ENCODE measurements around the gene CDS2.
A peak's percentile ranks its signal among the peaks of the same experiment; 100 is the strongest.

CDS2 gene

GRCh38 chr20:5198651-5198924, 71.8 kb downstream of the CDS2 start:
- Histone ChIP-seq H3K36me3 (ENCODE audit: control insufficient read depth, insufficient read depth, low read length) (peaks cover 6% of the 10 kb centered on the region), H3K27me3 (replicated peaks; ENCODE audit: control insufficient read depth, insufficient read depth, low read length) (no peaks in the 10 kb centered on the region), H3K4me3 (replicated peaks; ENCODE audit: low read depth, low read length) (no peak overlapping the region)
- no peak for DNase-seq (ENCODE audit: extremely low read depth, insufficient read length)
- no peak for TF ChIP-seq CTCF (IDR thresholded peaks at IDR 0.05; ENCODE audit: insufficient read depth, low read length, poor library complexity, severe bottlenecking)

GRCh38 chr20:5203380-5203779, 76.6 kb downstream of the CDS2 start:
- no peak for TF ChIP-seq CTCF (IDR thresholded peaks at IDR 0.05; ENCODE audit: insufficient read depth, low read length, poor library complexity, severe bottlenecking)
- Histone ChIP-seq H3K27me3 (replicated peaks; ENCODE audit: control insufficient read depth, insufficient read depth, low read length) (no peaks in the 10 kb centered on the region), H3K36me3 (ENCODE audit: control insufficient read depth, insufficient read depth, low read length) (peaks cover 1% of the 10 kb centered on the region), H3K4me3 (replicated peaks; ENCODE audit: low read depth, low read length) (no peak overlapping the region)
- no peak for DNase-seq (ENCODE audit: extremely low read depth, insufficient read length)

GRCh38 chr20:5205348-5206210, 78.8 kb downstream of the CDS2 start:
- H3K4me3 ChIP-seq (replicated peaks; ENCODE audit: low read depth, low read length) = no peak overlapping the region
- peak; percentile 92 for TF ChIP-seq CTCF (IDR thresholded peaks at IDR 0.05; ENCODE audit: insufficient read depth, low read length, poor library complexity, severe bottlenecking)
- H3K36me3 ChIP-seq (ENCODE audit: control insufficient read depth, insufficient read depth, low read length) = no peaks in the 10 kb centered on the region; the same call in 1 of the 2 replicates
- DNase-seq (ENCODE audit: extremely low read depth, insufficient read length) = no peak
- H3K27me3 ChIP-seq (replicated peaks; ENCODE audit: control insufficient read depth, insufficient read depth, low read length) = no peaks in the 10 kb centered on the region

GRCh38 chr20:5207138-5207537, 80.3 kb downstream of the CDS2 start:
- TF ChIP-seq CTCF (IDR thresholded peaks at IDR 0.05; ENCODE audit: insufficient read depth, low read length, poor library complexity, severe bottlenecking) = no peak
- Histone ChIP-seq H3K4me3 (replicated peaks; ENCODE audit: low read depth, low read length) (no peak overlapping the region), H3K36me3 (ENCODE audit: control insufficient read depth, insufficient read depth, low read length) (peaks cover under 1% of the 10 kb centered on the region), H3K27me3 (replicated peaks; ENCODE audit: control insufficient read depth, insufficient read depth, low read length) (no peaks in the 10 kb centered on the region)
- DNase-seq (ENCODE audit: extremely low read depth, insufficient read length) = no peak

GRCh38 chr20:5211803-5212714, 85.3 kb downstream of the CDS2 start:
- H3K4me3 ChIP-seq (replicated peaks; ENCODE audit: low read depth, low read length) = no peak overlapping the region
- no peak for TF ChIP-seq CTCF (IDR thresholded peaks at IDR 0.05; ENCODE audit: insufficient read depth, low read length, poor library complexity, severe bottlenecking)
- peaks cover 2% of the 10 kb centered on the region; the same call in 1 of the 2 replicates for H3K36me3 ChIP-seq (ENCODE audit: control insufficient read depth, insufficient read depth, low read length)
- no peaks in the 10 kb centered on the region for H3K27me3 ChIP-seq (replicated peaks; ENCODE audit: control insufficient read depth, insufficient read depth, low read length)
- no peak for DNase-seq (ENCODE audit: extremely low read depth, insufficient read length)
